ENCODE measurements around the gene CENPX.

CENPX gene

GRCh38 chr17:81998212-81998611, 24.5 kb downstream of the CENPX start:
- no peak for DNase-seq (ENCODE audit: low read depth)
- no peak overlapping the region for H3K4me3 ChIP-seq (ENCODE audit: low read length)
- no peak for TF ChIP-seq CTCF (conservative IDR thresholded peaks at IDR 0.05; ENCODE audit: low read length)

GRCh38 chr17:81996757-81997441, 25.8 kb downstream of the CENPX start:
- no peak for TF ChIP-seq CTCF (conservative IDR thresholded peaks at IDR 0.05; ENCODE audit: low read length)
- H3K4me3 ChIP-seq (ENCODE audit: low read length) = no peak overlapping the region
- no peak for DNase-seq (ENCODE audit: low read depth)

GRCh38 chr17:81996232-81996756, 26.4 kb downstream of the CENPX start:
- DNase-seq (ENCODE audit: low read depth) = no peak
- TF ChIP-seq CTCF (conservative IDR thresholded peaks at IDR 0.05; ENCODE audit: low read length) = no peak
- H3K4me3 ChIP-seq (ENCODE audit: low read length) = no peak overlapping the region

- no peak for TF ChIP-seq CTCF (conservative IDR thresholded peaks at IDR 0.05; ENCODE audit: low read length)
- no peak overlapping the region for H3K4me3 ChIP-seq (ENCODE audit: low read length)
- no peak for DNase-seq (ENCODE audit: low read depth)
Measured at GRCh38 chr17:81995463-81996231, 27.0 kb downstream of the CENPX start.

- H3K4me3 ChIP-seq (ENCODE audit: low read length) = no peak overlapping the region
- no peak for TF ChIP-seq CTCF (conservative IDR thresholded peaks at IDR 0.05; ENCODE audit: low read length)
- no peak for DNase-seq (ENCODE audit: low read depth)
Measured at GRCh38 chr17:81994593-81995462, 27.9 kb downstream of the CENPX start.

- H3K4me3 ChIP-seq (ENCODE audit: low read length) = no peak overlapping the region
- DNase-seq (ENCODE audit: low read depth) = no peak
- no peak for TF ChIP-seq CTCF (conservative IDR thresholded peaks at IDR 0.05; ENCODE audit: low read length)
Measured at GRCh38 chr17:81993729-81994592, 28.7 kb downstream of the CENPX start.
